ENCODE results near the gene RCAN1.

The RCAN1 gene

GRCh38 chr21:34614628-34615486, at the start of gene RCAN1:
RCAN1 (minus strand) TSS chr21:34615113; CDS start chr21:34615011, 102 bp downstream.
- in situ Hi-C loops (cut with MboI; ENCODE audit: low sequenced_read_pairs), result loop anchor here (25.0 kb wide), 2 partner anchors 272 to 703 kb away; partner anchors contain the start of gene ATP5PO
- peak; percentile 92 to 96 for DNase-seq (ENCODE audit: low spot score in 2 of 2)
- Histone ChIP-seq H3K4me1 (peaks cover 28% of the 10 kb centered on the region), H3K9me3 (no peaks in the 10 kb centered on the region), H3K36me3 (replicated peaks) (no peaks in the 10 kb centered on the region), H3K27me3 (ENCODE audit: low read depth) (no peaks in the 10 kb centered on the region), H3K4me3 (peak within 1 kb of the TSS; percentile 44)

- no peak for DNase-seq (ENCODE audit: low spot score in 2 of 2)
- in situ Hi-C loops (cut with MboI; ENCODE audit: low sequenced_read_pairs), result no loop called here
- Histone ChIP-seq H3K27me3 (ENCODE audit: low read depth) (no peaks in the 10 kb centered on the region), H3K9me3 (0 out of 2 replicates have a peak, but pooled peaks cover 2% of the 10 kb centered on the region), H3K4me1 (no peaks in the 10 kb centered on the region), H3K36me3 (replicated peaks) (no peaks in the 10 kb centered on the region), H3K4me3 (no peak overlapping the region)
Observed at GRCh38 chr21:34661848-34662247, 46.9 kb upstream of the RCAN1 start.

- H3K4me3 ChIP-seq, result no peak overlapping the region
- H3K27me3 ChIP-seq (ENCODE audit: low read depth), result no peaks in the 10 kb centered on the region
- no peak for DNase-seq (ENCODE audit: low spot score in 2 of 2)
- in situ Hi-C loops (cut with MboI; ENCODE audit: low sequenced_read_pairs), result no loop called here
- 0 out of 2 replicates have a peak, but pooled peaks cover 2% of the 10 kb centered on the region for H3K9me3 ChIP-seq
- H3K36me3 ChIP-seq (replicated peaks), result no peaks in the 10 kb centered on the region
- H3K4me1 ChIP-seq, result no peaks in the 10 kb centered on the region
Observed at GRCh38 chr21:34653522-34653921, 38.6 kb upstream of the RCAN1 start.

- Histone ChIP-seq H3K9me3 (0 out of 2 replicates have a peak, but pooled peaks cover under 1% of the 10 kb centered on the region), H3K36me3 (replicated peaks) (no peaks in the 10 kb centered on the region), H3K4me3 (no peak overlapping the region), H3K27me3 (ENCODE audit: low read depth) (no peaks in the 10 kb centered on the region), H3K4me1 (no peaks in the 10 kb centered on the region)
- in situ Hi-C loops (cut with MboI; ENCODE audit: low sequenced_read_pairs), result no loop called here
- DNase-seq (ENCODE audit: low spot score in 2 of 2), result no peak
Observed at GRCh38 chr21:34651642-34652041, 36.7 kb upstream of the RCAN1 start.

- H3K4me3 ChIP-seq, result no peak overlapping the region
- no peaks in the 10 kb centered on the region for H3K9me3 ChIP-seq
- no peaks in the 10 kb centered on the region for H3K36me3 ChIP-seq (replicated peaks)
- no peaks in the 10 kb centered on the region for H3K4me1 ChIP-seq
- no peak for DNase-seq (ENCODE audit: low spot score in 2 of 2)
- H3K27me3 ChIP-seq (ENCODE audit: low read depth), result no peaks in the 10 kb centered on the region
- in situ Hi-C loops (cut with MboI; ENCODE audit: low sequenced_read_pairs), result no loop called here
Observed at GRCh38 chr21:34650861-34651431, 36.0 kb upstream of the RCAN1 start.

GRCh38 chr21:34649400-34649799, 34.5 kb upstream of the RCAN1 start:
- H3K4me3 ChIP-seq, result no peak overlapping the region
- no peaks in the 10 kb centered on the region for H3K9me3 ChIP-seq
- in situ Hi-C loops (cut with MboI; ENCODE audit: low sequenced_read_pairs), result no loop called here
- H3K36me3 ChIP-seq (replicated peaks), result no peaks in the 10 kb centered on the region
- H3K4me1 ChIP-seq, result no peaks in the 10 kb centered on the region
- DNase-seq (ENCODE audit: low spot score in 2 of 2), result no peak
- no peaks in the 10 kb centered on the region for H3K27me3 ChIP-seq (ENCODE audit: low read depth)

GRCh38 chr21:34648739-34649297, 33.9 kb upstream of the RCAN1 start:
- Histone ChIP-seq H3K9me3 (no peaks in the 10 kb centered on the region), H3K36me3 (replicated peaks) (no peaks in the 10 kb centered on the region), H3K4me3 (no peak overlapping the region), H3K4me1 (no peaks in the 10 kb centered on the region), H3K27me3 (ENCODE audit: low read depth) (no peaks in the 10 kb centered on the region)
- in situ Hi-C loops (cut with MboI; ENCODE audit: low sequenced_read_pairs), result no loop called here
- DNase-seq (ENCODE audit: low spot score in 2 of 2), result no peak

GRCh38 chr21:34647555-34647954, 32.6 kb upstream of the RCAN1 start:
- no peak overlapping the region for H3K4me3 ChIP-seq
- no peaks in the 10 kb centered on the region for H3K27me3 ChIP-seq (ENCODE audit: low read depth)
- H3K9me3 ChIP-seq, result no peaks in the 10 kb centered on the region
- in situ Hi-C loops (cut with MboI; ENCODE audit: low sequenced_read_pairs), result no loop called here
- H3K4me1 ChIP-seq, result no peaks in the 10 kb centered on the region
- H3K36me3 ChIP-seq (replicated peaks), result no peaks in the 10 kb centered on the region
- no peak for DNase-seq (ENCODE audit: low spot score in 2 of 2)

- in situ Hi-C loops (cut with MboI; ENCODE audit: low sequenced_read_pairs), result no loop called here
- no peak overlapping the region for H3K4me3 ChIP-seq
- H3K36me3 ChIP-seq (replicated peaks), result no peaks in the 10 kb centered on the region
- H3K4me1 ChIP-seq, result no peaks in the 10 kb centered on the region
- no peaks in the 10 kb centered on the region for H3K27me3 ChIP-seq (ENCODE audit: low read depth)
- H3K9me3 ChIP-seq, result no peaks in the 10 kb centered on the region
- DNase-seq (ENCODE audit: low spot score in 2 of 2), result no peak
Observed at GRCh38 chr21:34644825-34645224, 29.9 kb upstream of the RCAN1 start.

GRCh38 chr21:34642211-34643075, 27.5 kb upstream of the RCAN1 start:
- DNase-seq (ENCODE audit: low spot score in 2 of 2), result no peak
- Histone ChIP-seq H3K27me3 (ENCODE audit: low read depth) (no peaks in the 10 kb centered on the region), H3K9me3 (no peaks in the 10 kb centered on the region), H3K4me1 (no peaks in the 10 kb centered on the region), H3K36me3 (replicated peaks) (no peaks in the 10 kb centered on the region), H3K4me3 (no peak overlapping the region)
- in situ Hi-C loops (cut with MboI; ENCODE audit: low sequenced_read_pairs), result no loop called here

- in situ Hi-C loops (cut with MboI; ENCODE audit: low sequenced_read_pairs), result no loop called here
- DNase-seq (ENCODE audit: low spot score in 2 of 2), result no peak
- Histone ChIP-seq H3K27me3 (ENCODE audit: low read depth) (no peaks in the 10 kb centered on the region), H3K4me1 (no peaks in the 10 kb centered on the region), H3K9me3 (no peaks in the 10 kb centered on the region), H3K36me3 (replicated peaks) (no peaks in the 10 kb centered on the region), H3K4me3 (no peak overlapping the region)
Observed at GRCh38 chr21:34640858-34641257, 25.9 kb upstream of the RCAN1 start.

GRCh38 chr21:34639882-34640788, 25.2 kb upstream of the RCAN1 start:
- in situ Hi-C loops (cut with MboI; ENCODE audit: low sequenced_read_pairs), result no loop called here

GRCh38 chr21:34639250-34639649, 24.3 kb upstream of the RCAN1 start:
- H3K4me3 ChIP-seq, result no peak overlapping the region
- no peaks in the 10 kb centered on the region for H3K36me3 ChIP-seq (replicated peaks)
- in situ Hi-C loops (cut with MboI; ENCODE audit: low sequenced_read_pairs), result no loop called here
- H3K4me1 ChIP-seq, result no peaks in the 10 kb centered on the region
- H3K9me3 ChIP-seq, result no peaks in the 10 kb centered on the region
- no peaks in the 10 kb centered on the region for H3K27me3 ChIP-seq (ENCODE audit: low read depth)
- no peak for DNase-seq (ENCODE audit: low spot score in 2 of 2)

More at GRCh38 chr21:34639882-34640788, 25.2 kb upstream of the RCAN1 start:
- H3K36me3 ChIP-seq (replicated peaks), result no peaks in the 10 kb centered on the region
- H3K27me3 ChIP-seq (ENCODE audit: low read depth), result no peaks in the 10 kb centered on the region
- H3K4me1 ChIP-seq, result no peaks in the 10 kb centered on the region
- no peak overlapping the region for H3K4me3 ChIP-seq
- DNase-seq (ENCODE audit: low spot score in 2 of 2), result no peak
- no peaks in the 10 kb centered on the region for H3K9me3 ChIP-seq

Data from HAP-1 (cell line).